ENCODE measurements around the gene FILIP1L.

Gene FILIP1L

GRCh38 chr3:99925584-99926230, 188.6 kb downstream of the FILIP1L start:
- no peak overlapping the region for H3K4me3 ChIP-seq (ENCODE audit: low read depth, low read length)
- no peak for TF ChIP-seq CTCF (IDR thresholded peaks at IDR 0.05; ENCODE audit: low read depth, low read length)

GRCh38 chr3:99923873-99924272, 190.4 kb downstream of the FILIP1L start:
- no peak overlapping the region for H3K4me3 ChIP-seq (ENCODE audit: low read depth, low read length)
- TF ChIP-seq CTCF (IDR thresholded peaks at IDR 0.05; ENCODE audit: low read depth, low read length): no peak

- no peak for TF ChIP-seq CTCF (IDR thresholded peaks at IDR 0.05; ENCODE audit: low read depth, low read length)
- no peak overlapping the region for H3K4me3 ChIP-seq (ENCODE audit: low read depth, low read length)
Measured at GRCh38 chr3:99921986-99922385, 192.3 kb downstream of the FILIP1L start.

GRCh38 chr3:99921377-99921695, 193.0 kb downstream of the FILIP1L start:
- TF ChIP-seq CTCF (IDR thresholded peaks at IDR 0.05; ENCODE audit: low read depth, low read length): no peak
- H3K4me3 ChIP-seq (ENCODE audit: low read depth, low read length): no peak overlapping the region

- no peak for TF ChIP-seq CTCF (IDR thresholded peaks at IDR 0.05; ENCODE audit: low read depth, low read length)
- H3K4me3 ChIP-seq (ENCODE audit: low read depth, low read length): no peak overlapping the region
Measured at GRCh38 chr3:99920481-99921376, 193.6 kb downstream of the FILIP1L start.

- no peak overlapping the region for H3K4me3 ChIP-seq (ENCODE audit: low read depth, low read length)
- TF ChIP-seq CTCF (IDR thresholded peaks at IDR 0.05; ENCODE audit: low read depth, low read length): no peak
Measured at GRCh38 chr3:99919694-99920093, 194.6 kb downstream of the FILIP1L start.

- no peak for TF ChIP-seq CTCF (IDR thresholded peaks at IDR 0.05; ENCODE audit: low read depth, low read length)
- H3K4me3 ChIP-seq (ENCODE audit: low read depth, low read length): no peak overlapping the region
Measured at GRCh38 chr3:99918715-99919114, 195.6 kb downstream of the FILIP1L start.

Data from WI38 (cell line).